Measurements from ENCODE around the gene FAM184B. TPM values are rescaled to one million over a fixed set of nuclear protein-coding genes. Genes with fewer than 3 reads are reported as not detected.

The FAM184B gene
- total RNA-seq, 1 donor from 2014 or later, result not detected

- Histone ChIP-seq H2AFZ (replicated peaks) (no peak overlapping the region), H3K27ac (no peak overlapping the region), H3K4me1 (no peaks in the 10 kb centered on the region), H3K9ac (no peak overlapping the region), H3K4me3 (no peak overlapping the region), H3K27me3 (no peaks in the 10 kb centered on the region), H3K79me2 (ENCODE audit: low read depth) (no peaks in the 10 kb centered on the region), H3K4me2 (no peak overlapping the region), H3F3A (ENCODE audit: low read depth) (no peaks in the 10 kb centered on the region), H3K9me3 (ENCODE audit: low read depth) (no peaks in the 10 kb centered on the region), H4K20me1 (ENCODE audit: low read depth) (no peaks in the 10 kb centered on the region), H3K36me3 (no peaks in the 10 kb centered on the region)
- H3K4me1 Mint-ChIP-seq, result no peaks in the 10 kb centered on the region
- TF ChIP-seq EZH2 (IDR thresholded peaks at IDR 0.05), result no peak
- no peak for TF ChIP-seq EZH2phosphoT487 (IDR thresholded peaks at IDR 0.05)
- no peak for TF ChIP-seq CTCF (IDR thresholded peaks at IDR 0.05)
- peaks cover 9% of the 10 kb centered on the region for H3K9me3 Mint-ChIP-seq
- H3K4me3 Mint-ChIP-seq, result no peak overlapping the region
- no peak for DNase-seq (ENCODE audit: low spot score)
- no peaks in the 10 kb centered on the region for H3K36me3 Mint-ChIP-seq
- peaks cover 2% of the 10 kb centered on the region for H3K27me3 Mint-ChIP-seq (ENCODE audit: insufficient read depth, low read depth)
- no peak overlapping the region for H3K27ac Mint-ChIP-seq
Measured at GRCh38 chr4:17667653-17668201, 113.7 kb downstream of the FAM184B start.

GRCh38 chr4:17667253-17667652 is 114.2 kb downstream of the FAM184B start:
- Histone ChIP-seq H3K27ac (no peak overlapping the region), H3K9me3 (ENCODE audit: low read depth) (no peaks in the 10 kb centered on the region), H4K20me1 (ENCODE audit: low read depth) (no peaks in the 10 kb centered on the region), H3K36me3 (no peaks in the 10 kb centered on the region), H3K4me1 (no peaks in the 10 kb centered on the region), H3K27me3 (no peaks in the 10 kb centered on the region), H2AFZ (replicated peaks) (no peak overlapping the region), H3K79me2 (ENCODE audit: low read depth) (no peaks in the 10 kb centered on the region), H3K4me3 (no peak overlapping the region), H3F3A (ENCODE audit: low read depth) (no peaks in the 10 kb centered on the region), H3K9ac (no peak overlapping the region), H3K4me2 (no peak overlapping the region)
- Mint-ChIP-seq H3K27ac (no peak overlapping the region), H3K36me3 (no peaks in the 10 kb centered on the region), H3K4me3 (no peak overlapping the region), H3K27me3 (ENCODE audit: insufficient read depth, low read depth) (peaks cover 2% of the 10 kb centered on the region), H3K4me1 (no peaks in the 10 kb centered on the region), H3K9me3 (peaks cover 7% of the 10 kb centered on the region)
- TF ChIP-seq CTCF (IDR thresholded peaks at IDR 0.05) (no peak), EZH2phosphoT487 (IDR thresholded peaks at IDR 0.05) (no peak), EZH2 (IDR thresholded peaks at IDR 0.05) (no peak)
- DNase-seq (ENCODE audit: low spot score), result no peak

DNA sequence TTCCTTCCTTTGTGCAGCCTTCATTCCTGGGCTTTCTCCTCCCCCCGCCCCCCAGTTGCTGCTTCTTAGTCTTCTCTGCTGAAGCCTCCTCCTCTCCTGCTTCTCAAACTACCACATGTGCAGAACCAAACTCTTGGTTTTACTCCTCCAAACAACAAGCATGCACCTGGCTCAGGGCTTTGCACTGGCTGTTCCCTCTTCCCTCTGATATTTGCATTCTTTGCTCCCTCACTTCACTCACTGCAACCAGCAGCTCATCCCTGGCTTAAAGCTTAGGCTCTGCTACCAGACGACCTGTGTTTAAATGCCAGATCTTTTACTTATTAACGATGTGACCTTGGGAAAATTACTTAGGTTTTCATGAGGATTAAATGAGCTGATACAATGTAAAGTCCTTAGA is 115.6 kb downstream of the FAM184B start:
- no peak overlapping the region for H3K27ac Mint-ChIP-seq
- TF ChIP-seq EZH2 (IDR thresholded peaks at IDR 0.05) (no peak), CTCF (IDR thresholded peaks at IDR 0.05) (no peak), EZH2phosphoT487 (IDR thresholded peaks at IDR 0.05) (no peak)

More for the DNA sequence above, 115.6 kb downstream of the FAM184B start:
- Histone ChIP-seq H3F3A (ENCODE audit: low read depth) (no peaks in the 10 kb centered on the region), H2AFZ (replicated peaks) (no peak overlapping the region), H3K9ac (no peak overlapping the region), H4K20me1 (ENCODE audit: low read depth) (no peaks in the 10 kb centered on the region), H3K4me2 (no peak overlapping the region), H3K27ac (no peak overlapping the region), H3K79me2 (ENCODE audit: low read depth) (no peaks in the 10 kb centered on the region), H3K27me3 (no peaks in the 10 kb centered on the region), H3K4me1 (no peaks in the 10 kb centered on the region), H3K4me3 (no peak overlapping the region), H3K9me3 (ENCODE audit: low read depth) (no peaks in the 10 kb centered on the region), H3K36me3 (no peaks in the 10 kb centered on the region)
- Mint-ChIP-seq H3K4me3 (no peak overlapping the region), H3K27me3 (ENCODE audit: insufficient read depth, low read depth) (peaks cover 2% of the 10 kb centered on the region), H3K36me3 (no peaks in the 10 kb centered on the region), H3K9me3 (no peaks in the 10 kb centered on the region), H3K4me1 (no peaks in the 10 kb centered on the region)
- DNase-seq (ENCODE audit: low spot score), result no peak

Measured in neural progenitor cell (in vitro differentiated cells).